Subcutaneous adipose tissue (tissue), 4 donors: ENCODE results near the gene ABCF2. TPM values are rescaled to one million over a fixed set of nuclear protein-coding genes. Genes with fewer than 3 reads are reported as not detected.

Experiments
- total RNA-seq, 4 donors: library from RNA; depleted of rRNA; stranded (reverse); fragments of >200 nt; gene quantifications; one replicate each; pipeline ENCODE4 v1.1.0, GENCODE V29; 2016
- TF ChIP-seq, protein P1 (sequence below): fragments of 450-650 bp; IDR thresholded peaks from one replicate; pipeline ENCODE4 v1.5.1; 2016; ENCODE audit warnings: low read depth, mild to moderate bottlenecking, control low read depth, antibody characterized with exemption, moderate library complexity

Gene ABCF2
- total RNA-seq, 4 donors from 2014 or later, result 21.2 to 34.7 (median 29.3) TPM

- TF ChIP-seq, protein P1, sequence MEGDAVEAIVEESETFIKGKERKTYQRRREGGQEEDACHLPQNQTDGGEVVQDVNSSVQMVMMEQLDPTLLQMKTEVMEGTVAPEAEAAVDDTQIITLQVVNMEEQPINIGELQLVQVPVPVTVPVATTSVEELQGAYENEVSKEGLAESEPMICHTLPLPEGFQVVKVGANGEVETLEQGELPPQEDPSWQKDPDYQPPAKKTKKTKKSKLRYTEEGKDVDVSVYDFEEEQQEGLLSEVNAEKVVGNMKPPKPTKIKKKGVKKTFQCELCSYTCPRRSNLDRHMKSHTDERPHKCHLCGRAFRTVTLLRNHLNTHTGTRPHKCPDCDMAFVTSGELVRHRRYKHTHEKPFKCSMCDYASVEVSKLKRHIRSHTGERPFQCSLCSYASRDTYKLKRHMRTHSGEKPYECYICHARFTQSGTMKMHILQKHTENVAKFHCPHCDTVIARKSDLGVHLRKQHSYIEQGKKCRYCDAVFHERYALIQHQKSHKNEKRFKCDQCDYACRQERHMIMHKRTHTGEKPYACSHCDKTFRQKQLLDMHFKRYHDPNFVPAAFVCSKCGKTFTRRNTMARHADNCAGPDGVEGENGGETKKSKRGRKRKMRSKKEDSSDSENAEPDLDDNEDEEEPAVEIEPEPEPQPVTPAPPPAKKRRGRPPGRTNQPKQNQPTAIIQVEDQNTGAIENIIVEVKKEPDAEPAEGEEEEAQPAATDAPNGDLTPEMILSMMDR, result no peak
Measured at GRCh38 chr7:151174246-151175046, 52.6 kb downstream of the ABCF2 start.

DNA sequence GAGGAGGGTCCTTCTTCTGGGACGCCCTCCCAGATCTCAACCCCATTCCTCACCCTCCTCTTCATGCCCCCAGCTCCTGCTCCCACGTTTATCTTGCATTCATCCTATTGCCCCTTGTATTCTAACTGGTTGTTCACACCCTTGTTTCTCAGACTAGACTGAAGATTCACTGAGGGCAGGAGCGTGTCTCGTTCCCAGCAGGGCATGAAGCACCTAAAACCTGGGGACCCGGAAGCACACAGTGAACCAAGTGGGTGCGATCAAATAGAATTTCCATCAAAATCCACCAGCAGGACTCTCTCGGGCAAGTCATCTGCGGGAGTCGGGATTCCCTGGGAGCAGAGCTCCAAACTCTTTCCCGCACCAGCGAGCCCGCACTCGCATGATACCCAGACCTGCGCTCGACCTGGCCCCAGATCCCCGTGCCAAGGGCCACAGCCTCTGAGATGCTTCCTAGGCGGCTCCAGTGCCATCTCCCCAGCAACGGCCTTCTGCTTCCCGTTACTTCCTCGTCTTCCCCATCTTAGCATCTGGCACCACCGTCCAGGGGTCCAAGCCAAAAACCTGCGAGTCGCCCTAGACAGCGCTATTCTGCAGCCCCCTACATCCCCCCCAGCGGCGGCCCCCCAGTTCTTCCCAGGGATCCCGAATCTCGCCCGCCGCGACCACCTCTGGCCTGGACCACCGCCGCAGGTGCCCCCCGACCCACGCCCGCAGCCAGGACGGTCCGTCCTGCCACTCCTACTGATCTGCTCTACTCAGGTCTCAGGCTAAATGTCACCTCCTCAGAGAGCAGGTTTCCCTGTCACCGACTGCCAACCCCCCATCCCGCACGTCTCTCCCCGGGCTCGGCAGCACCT lies 53.4 kb downstream of the ABCF2 start:
- TF ChIP-seq, protein P1, result no peak

GRCh38 chr7:151172273-151173141 lies 54.5 kb downstream of the ABCF2 start:
- TF ChIP-seq, protein P1, result no peak

GRCh38 chr7:151168787-151169162 lies 58.2 kb downstream of the ABCF2 start:
- TF ChIP-seq, protein P1, result no peak

DNA sequence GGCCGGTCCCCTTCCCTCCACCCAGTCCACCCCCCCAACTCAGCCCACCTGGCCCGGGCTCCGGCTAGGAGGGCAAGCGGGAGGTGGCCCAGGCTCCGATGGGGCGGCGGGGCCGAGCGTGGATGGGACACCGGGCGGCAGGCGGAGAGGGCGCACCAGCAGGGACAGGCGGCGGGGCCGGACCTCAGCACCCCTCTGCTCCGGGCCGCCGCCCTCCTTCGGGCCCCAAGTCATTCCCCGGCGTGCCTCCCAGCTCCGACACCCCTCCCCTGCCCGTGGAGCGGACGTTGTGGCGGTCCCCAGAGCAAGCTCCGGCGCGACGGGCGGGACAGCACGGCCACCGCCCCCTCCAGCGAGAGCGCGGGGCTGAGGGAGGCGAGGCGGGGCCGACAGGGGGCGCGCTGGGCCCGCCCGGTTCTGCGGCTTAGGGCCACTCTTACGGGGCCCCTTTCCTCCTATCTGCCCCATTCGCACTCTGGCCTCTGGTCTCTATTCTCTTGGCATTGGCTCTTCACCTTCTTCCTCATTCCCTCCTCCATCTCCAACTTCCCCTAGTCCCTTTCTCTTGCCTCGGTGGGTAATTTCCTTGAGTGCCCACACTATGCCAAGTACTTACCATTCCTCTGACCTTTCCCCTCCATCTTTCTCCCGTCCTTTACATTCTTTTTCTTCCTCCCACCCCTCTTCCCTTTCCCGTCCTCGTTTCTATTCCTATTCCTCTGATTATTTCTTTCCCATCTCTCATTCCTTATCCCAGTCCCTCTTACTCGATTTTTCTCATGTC lies 58.8 kb downstream of the ABCF2 start:
- TF ChIP-seq, protein P1, result no peak

GRCh38 chr7:151167197-151167961 lies 59.6 kb downstream of the ABCF2 start, which contains the start of gene GBX1:
Gene GBX1, minus strand, starts transcription at chr7:151167694. Its CDS starts 146 bp downstream, at chr7:151167548.
- TF ChIP-seq, protein P1, result no peak
